IMR-90 (cell line): ENCODE results near the gene STARD7. TPM values are rescaled to one million over a fixed set of nuclear protein-coding genes. Genes with fewer than 3 reads are reported as not detected.

Source experiments
- ATAC-seq: fragments of 200-7000 bp; cut with Tn5 transposase; 2 replicates; pipeline ENCODE4 v1.9.1; 2020; ENCODE audit warnings: low read depth, mild to moderate bottlenecking, moderate library complexity
- BruUV-seq: library from RNA; stranded (reverse); fragments of 400-500 nt; replicated peaks from 2 replicates; lab custom pipeline; 2021; lab: Mats Ljungman, UMichigan
- CTCF ChIA-PET: fragments of 300-600 bp; formaldehyde crosslinking; extraction: SDS; loops from one replicate; lab custom pipeline; 2021; ENCODE audit warnings: antibody characterized with exemption; lab: Yijun Ruan, JAX
- POLR2A ChIA-PET: fragments of 300-600 bp; sonication (Branson Sonifier 250); formaldehyde crosslinking; loops from one replicate; lab custom pipeline; 2022; ENCODE audit warnings: antibody characterized with exemption; ENCODE audit not compliant: unreplicated experiment; lab: Charles Lee
- DNase-seq: peaks from one replicate; pipeline ENCODE4 v3.0.0; 2013
- H2AFZ ChIP-seq: replicated peaks from 2 replicates; pipeline ENCODE3; 2013; ENCODE audit warnings: low read length, mild to moderate bottlenecking; ENCODE audit not compliant: poor library complexity
- H2AK5ac ChIP-seq: 2 replicates; pipeline ENCODE4 v1.6.1; 2013; ENCODE audit warnings: low read depth, low read length, inconsistent platforms
- H2AK9ac ChIP-seq: replicated peaks from 2 replicates; pipeline ENCODE3; 2013; ENCODE audit warnings: mild to moderate bottlenecking, low read depth, low read length, moderate library complexity; ENCODE audit not compliant: poor library complexity
- H2BK120ac ChIP-seq: 2 replicates; pipeline ENCODE4 v1.6.1; 2013; ENCODE audit warnings: low read depth, low read length, inconsistent platforms
- H2BK15ac ChIP-seq: 3 replicates; pipeline ENCODE4 v1.6.1; 2013; ENCODE audit warnings: low read depth, low read length, inconsistent platforms
- H2BK20ac ChIP-seq: 2 replicates; pipeline ENCODE4 v1.6.1; 2013; ENCODE audit warnings: low read depth, mild to moderate bottlenecking, inconsistent platforms, low read length, moderate library complexity
- H2BK5ac ChIP-seq: 2 replicates; pipeline ENCODE4 v1.6.1; 2013; ENCODE audit warnings: mild to moderate bottlenecking, low read depth, low read length, inconsistent platforms; ENCODE audit not compliant: poor library complexity, severe bottlenecking
- H3K14ac ChIP-seq: replicated peaks from 2 replicates; pipeline ENCODE4 v1.6.1; 2013; ENCODE audit warnings: low read depth, low read length, inconsistent platforms
- H3K18ac ChIP-seq: 2 replicates; pipeline ENCODE4 v1.6.1; 2013; ENCODE audit warnings: low read depth, low read length, control low read depth
- H3K23ac ChIP-seq: 2 replicates; pipeline ENCODE4 v1.6.1; 2013; ENCODE audit warnings: low read depth, low read length, inconsistent platforms
- H3K27ac ChIP-seq: 2 replicates; pipeline ENCODE4 v1.5.1; 2013; ENCODE audit warnings: mild to moderate bottlenecking, control low read depth, low read length; ENCODE audit not compliant: insufficient read depth
- H3K27me3 ChIP-seq: 2 replicates; pipeline ENCODE4 v1.6.1; 2013; ENCODE audit warnings: low read length; ENCODE audit not compliant: control insufficient read depth, insufficient read depth
- H3K36me3 ChIP-seq: 2 replicates; pipeline ENCODE4 v1.6.1; 2013; ENCODE audit warnings: low read length, mixed read lengths; ENCODE audit not compliant: control insufficient read depth, insufficient read depth
- H3K4ac ChIP-seq: 2 replicates; pipeline ENCODE4 v1.6.1; 2013; ENCODE audit warnings: low read depth, low read length, inconsistent platforms
- H3K4me1 ChIP-seq: 2 replicates; pipeline ENCODE4 v1.6.1; 2013; ENCODE audit warnings: low read length, mixed read lengths; ENCODE audit not compliant: control insufficient read depth, insufficient read depth
- H3K4me2 ChIP-seq: 2 replicates; pipeline ENCODE4 v1.6.1; 2013; ENCODE audit warnings: low read depth, mild to moderate bottlenecking, control low read depth, low read length, moderate library complexity
- H3K4me3 ChIP-seq: 2 replicates; pipeline ENCODE4 v1.5.1; 2013; ENCODE audit warnings: low read depth, mild to moderate bottlenecking, control low read depth, low read length, moderate library complexity; ENCODE audit not compliant: insufficient read depth
- H3K56ac ChIP-seq: 2 replicates; pipeline ENCODE4 v1.6.1; 2013; ENCODE audit warnings: low read length, inconsistent platforms; ENCODE audit not compliant: insufficient read depth; ENCODE audit errors: extremely low read depth
- H3K79me1 ChIP-seq, 2 experiments: 2 replicates each; pipeline ENCODE4 v1.6.1; 2013; ENCODE audit warnings: low read length in 2 of 2, inconsistent platforms in 1 of 2, low read depth in 1 of 2
- H3K9ac ChIP-seq: 2 replicates; pipeline ENCODE4 v1.6.1; 2013; ENCODE audit warnings: low read depth, low read length, control low read depth
- H3K9me1 ChIP-seq: 2 replicates; pipeline ENCODE4 v1.6.1; 2013; ENCODE audit warnings: low read length, inconsistent platforms; ENCODE audit not compliant: insufficient read depth
- H3K9me3 ChIP-seq: 2 replicates; pipeline ENCODE4 v1.6.1; 2013; ENCODE audit warnings: low read length; ENCODE audit not compliant: control insufficient read depth, insufficient read depth
- H4K20me1 ChIP-seq: 2 replicates; pipeline ENCODE4 v1.6.1; 2013; ENCODE audit warnings: low read length, inconsistent platforms; ENCODE audit not compliant: insufficient read depth
- H4K5ac ChIP-seq: 2 replicates; pipeline ENCODE4 v1.6.1; 2013; ENCODE audit warnings: mild to moderate bottlenecking, low read depth, low read length, control low read depth
- H4K8ac ChIP-seq, 2 experiments: 2 replicates each; pipeline ENCODE4 v1.6.1; 2013; ENCODE audit warnings: low read depth in 2 of 2, low read length in 2 of 2, control low read depth in 1 of 2, inconsistent platforms in 1 of 2
- H4K91ac ChIP-seq: 2 replicates; pipeline ENCODE4 v1.6.1; 2013; ENCODE audit warnings: low read depth, low read length, inconsistent platforms; ENCODE audit not compliant: insufficient read depth
- BHLHE40 ChIP-seq: fragments of 150-350 bp; IDR thresholded peaks from 2 replicates; pipeline ENCODE4 v1.6.1; 2016; ENCODE audit warnings: mild to moderate bottlenecking, low read depth, low read length
- CEBPB ChIP-seq: IDR thresholded peaks from 2 replicates; pipeline ENCODE4 v1.6.1; 2012; ENCODE audit warnings: low read depth, low read length, improper control_type of control experiment
- ELK1 ChIP-seq: fragments of 150-350 bp; IDR thresholded peaks from 2 replicates; pipeline ENCODE4 v1.6.1; 2016; ENCODE audit warnings: low read depth, mild to moderate bottlenecking, low read length, moderate library complexity, borderline replicate concordance
- FOS ChIP-seq: fragments of 150-350 bp; IDR thresholded peaks from 2 replicates; pipeline ENCODE4 v1.6.1; 2016; ENCODE audit warnings: low read depth, low read length
- MAFK ChIP-seq: IDR thresholded peaks from 2 replicates; pipeline ENCODE4 v1.6.1; 2012; ENCODE audit warnings: low read depth, low read length, improper control_type of control experiment
- MAZ ChIP-seq: IDR thresholded peaks from 2 replicates; pipeline ENCODE4 v1.6.1; 2012; ENCODE audit warnings: low read depth, mild to moderate bottlenecking, low read length, improper control_type of control experiment, moderate library complexity, borderline replicate concordance
- MXI1 ChIP-seq: IDR thresholded peaks from 2 replicates; pipeline ENCODE4 v1.6.1; 2012; ENCODE audit warnings: low read depth, mild to moderate bottlenecking, low read length, moderate library complexity, borderline replicate concordance
- NFE2L2 ChIP-seq: fragments of 150-350 bp; IDR thresholded peaks from 2 replicates; pipeline ENCODE4 v1.6.1; 2016; ENCODE audit warnings: low read depth, mild to moderate bottlenecking, low read length
- POLR2A ChIP-seq: IDR thresholded peaks from 2 replicates; pipeline ENCODE4 v1.6.1; 2012; ENCODE audit warnings: mild to moderate bottlenecking, low read depth, low read length
- RAD21 ChIP-seq: IDR thresholded peaks from 2 replicates; pipeline ENCODE4 v1.6.1; 2012; ENCODE audit warnings: low read length, improper control_type of control experiment
- RCOR1 ChIP-seq: IDR thresholded peaks from 2 replicates; pipeline ENCODE4 v1.6.1; 2012; ENCODE audit warnings: mild to moderate bottlenecking, low read length, improper control_type of control experiment; ENCODE audit not compliant: insufficient replicate concordance
- RFX5 ChIP-seq: IDR thresholded peaks from 2 replicates; pipeline ENCODE4 v1.8.0; 2012; ENCODE audit warnings: low read depth, mild to moderate bottlenecking, low read length, moderate library complexity
- SMC3 ChIP-seq: fragments of 150-350 bp; IDR thresholded peaks from 2 replicates; pipeline ENCODE4 v1.6.1; 2016; ENCODE audit warnings: low read depth, mild to moderate bottlenecking, antibody characterized with exemption, low read length, moderate library complexity
- WGBS, 2 experiments: methylation state at CpG; one replicate each; pipeline versions ENCODE4 v1.1.5 to v1.1.7; 2013; ENCODE audit warnings: missing lambda C conversion rate in 2 of 2; ENCODE audit not compliant: insufficient read length in 1 of 2; ENCODE audit errors: extremely low coverage in 2 of 2; 5-methylcytosine and 5-hydroxymethylcytosine counted together
- dilution Hi-C: fragments of 300-500 bp; cut with HindIII; formaldehyde crosslinking; loops from one replicate; pipeline ENCODE4 v1.14.3; 2018; ENCODE audit warnings: low sequenced_read_pairs; ENCODE audit not compliant: unreplicated experiment
- in situ Hi-C: fragments of 300-500 bp; cut with MboI; formaldehyde crosslinking; loops from 3 replicates; pipeline ENCODE4 v1.14.3; 2019; ENCODE audit warnings: low sequenced_read_pairs, inconsistent platforms, mixed read lengths
- intact Hi-C: fragments of 100-400 bp; cut with micrococcal nuclease; formaldehyde crosslinking; loops from 2 replicates; pipeline ENCODE4 v1.10.0; 2022
- polyA plus RNA-seq, 3 experiments: library from polyadenylated mRNA; depleted of rRNA; stranded (reverse); fragments of >200 nt; gene quantifications; 2 replicates each; pipeline ENCODE4 v1.2.3, GENCODE V29; 2012; ENCODE audit warnings: low replicate concordance in 1 of 3
- total RNA-seq: library from RNA; depleted of rRNA; stranded (reverse); fragments of >200 nt; gene quantifications from 2 replicates; pipeline ENCODE4 v1.2.3, GENCODE V29; 2012
- TF ChIP-seq, protein P1 (sequence below): fragments of 150-350 bp; IDR thresholded peaks from 2 replicates; pipeline ENCODE4 v1.6.1; 2017; ENCODE audit warnings: mild to moderate bottlenecking, antibody characterized with exemption, low read length, low read depth

STARD7 gene
- total and polyA plus RNA-seq, 2 of the 4 experiments (the other 2 are of a cell fraction), result 61.7 to 138 TPM

DNA sequence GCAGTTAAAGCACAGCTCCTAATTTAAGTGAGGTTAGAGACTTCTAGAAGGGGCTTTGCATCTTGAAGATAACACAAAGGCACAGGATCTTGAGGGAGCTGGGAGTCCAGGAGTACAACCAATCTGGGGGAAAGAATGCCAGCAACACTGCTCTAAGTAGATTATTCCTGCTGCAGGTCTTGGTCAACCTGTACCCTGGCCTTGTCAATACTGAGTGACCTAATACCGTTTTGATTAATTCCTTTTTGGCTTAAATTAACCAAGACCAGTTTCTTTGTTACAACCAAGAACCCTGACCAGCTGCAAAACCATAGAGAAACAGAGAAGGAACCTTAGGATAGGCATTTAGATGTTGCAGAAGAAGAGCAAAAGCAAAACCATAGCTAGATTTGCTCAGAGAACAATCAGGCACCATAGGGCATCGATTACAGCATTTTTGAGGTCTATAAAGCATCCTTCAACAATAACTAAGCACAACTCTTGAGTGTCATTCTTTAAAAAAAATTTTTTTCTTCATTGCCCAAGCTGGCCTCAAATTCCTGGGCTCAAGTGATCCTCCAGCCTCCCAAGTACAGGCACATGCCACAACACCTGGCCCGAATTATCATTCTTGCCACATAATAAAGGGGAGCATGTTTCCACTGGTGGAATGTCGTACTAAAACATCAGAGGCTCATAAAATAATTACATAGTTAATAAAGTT is 6.3 kb downstream of the STARD7 start (continued):
- TF ChIP-seq NFE2L2, result no peak
- no peak for TF ChIP-seq POLR2A
- TF ChIP-seq CEBPB, result no peak

- H4K8ac ChIP-seq, result no peak overlapping the region
- ChIA-PET CTCF (interaction anchor here (1.4 kb wide), 1 partner anchor 27 kb away, joined by 4 read pairs; no protein-coding TSS in a partner anchor), POLR2A (no interaction called here)
- no peak overlapping the region for H2BK120ac ChIP-seq
- no peak overlapping the region for H4K5ac ChIP-seq
- no peaks in the 10 kb centered on the region for H3K27me3 ChIP-seq
- H2AK9ac ChIP-seq, result no peak overlapping the region
- H2BK5ac ChIP-seq, result no peak overlapping the region
- H3K4ac ChIP-seq, result no peak overlapping the region
- H3K9ac ChIP-seq, result no peak overlapping the region
- no peak overlapping the region for H3K18ac ChIP-seq
- ATAC-seq, result no peak
- H3K79me1 ChIP-seq, result peaks cover 8 to 47% of the 10 kb centered on the region in 2 experiments; a peak in 3 of 4 replicates
- no peak overlapping the region for H3K4me2 ChIP-seq
- H3K14ac ChIP-seq, result no peak overlapping the region
- no peak overlapping the region for H2AFZ ChIP-seq
- H3K9me1 ChIP-seq, result peaks cover 11% of the 10 kb centered on the region
- H3K23ac ChIP-seq, result no peak overlapping the region
- peaks cover 12% of the 10 kb centered on the region for H3K4me1 ChIP-seq
- no peaks in the 10 kb centered on the region for H3K9me3 ChIP-seq
- in situ Hi-C loops, result no loop called here
- peaks cover 61% of the 10 kb centered on the region for H4K20me1 ChIP-seq
- intact Hi-C loops, result no loop called here
- H2BK15ac ChIP-seq, result no peak overlapping the region
- H2BK20ac ChIP-seq, result no peak overlapping the region
- no peak overlapping the region for H2AK5ac ChIP-seq
- WGBS, 2 experiments, result 100% methylated on average over 2 of the region's 5 CpGs; no CpG with 5 or more reads in 1 of the 2 experiments
- no peak overlapping the region for H3K56ac ChIP-seq
- dilution Hi-C loops, result no loop called here
- no peak overlapping the region for H3K4me3 ChIP-seq
- DNase-seq, result no peak
- H3K27ac ChIP-seq, result no peak overlapping the region
- H3K36me3 ChIP-seq, result peaks cover 1% of the 10 kb centered on the region; the same call in 1 of the 2 replicates
- no TSS peak for BruUV-seq
- no peak overlapping the region for H4K91ac ChIP-seq
- TF ChIP-seq RCOR1 (no peak), FOS (no peak), MXI1 (no peak), POLR2A (no peak), ELK1 (no peak), MAZ (no peak), NFE2L2 (no peak), CEBPB (no peak), RFX5 (no peak), BHLHE40 (no peak), MAFK (no peak), RAD21 (no peak), SMC3 (no peak)
- TF ChIP-seq, protein P1, sequence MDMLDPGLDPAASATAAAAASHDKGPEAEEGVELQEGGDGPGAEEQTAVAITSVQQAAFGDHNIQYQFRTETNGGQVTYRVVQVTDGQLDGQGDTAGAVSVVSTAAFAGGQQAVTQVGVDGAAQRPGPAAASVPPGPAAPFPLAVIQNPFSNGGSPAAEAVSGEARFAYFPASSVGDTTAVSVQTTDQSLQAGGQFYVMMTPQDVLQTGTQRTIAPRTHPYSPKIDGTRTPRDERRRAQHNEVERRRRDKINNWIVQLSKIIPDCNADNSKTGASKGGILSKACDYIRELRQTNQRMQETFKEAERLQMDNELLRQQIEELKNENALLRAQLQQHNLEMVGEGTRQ, result no peak
These were observed 7.3 kb downstream of the STARD7 start for GRCh38 chr2:96201338-96201737.
